H1 (cell line): ENCODE results near the gene STARD9. TPM values are rescaled to one million over a fixed set of nuclear protein-coding genes. Genes with fewer than 3 reads are reported as not detected.

Experiments used
- BCL11A ChIP-seq, 2 experiments: IDR thresholded peaks; one replicate each; pipeline ENCODE4 v1.6.1; 2011; ENCODE audit warnings: low read depth in 2 of 2, low read length in 2 of 2, mild to moderate bottlenecking in 2 of 2
- CHD1 ChIP-seq: IDR thresholded peaks from 2 replicates; pipeline ENCODE4 v1.6.1; 2012; ENCODE audit warnings: low read depth, low read length, improper control_type of control experiment
- RFX5 ChIP-seq: IDR thresholded peaks from 2 replicates; pipeline ENCODE4 v1.6.1; 2011; ENCODE audit warnings: low read depth, low read length, improper control_type of control experiment, borderline replicate concordance
- SP4 ChIP-seq: IDR thresholded peaks from 2 replicates; pipeline ENCODE4 v1.6.1; 2012; ENCODE audit warnings: low read length, inconsistent platforms
- TAF7 ChIP-seq: optimal IDR thresholded peaks from 2 replicates; pipeline ENCODE3; 2011; ENCODE audit warnings: low read depth, mild to moderate bottlenecking, inconsistent platforms, low read length, moderate library complexity, borderline replicate concordance
- polyA plus RNA-seq, 7 experiments: library from polyadenylated mRNA; depleted of rRNA in 3 of 7; stranded (reverse) in 5 of 7; unstranded in 2 of 7; fragments of >200 nt in 5 of 7; fragments of 200-250 nt in 2 of 7; gene quantifications; 1 replicate in 5 of 7; 2 replicates in 1 of 7; 4 replicates in 1 of 7; pipeline versions ENCODE4 v1.2.1 to v1.2.3, GENCODE V29; 2011 to 2013; ENCODE audit warnings: missing spikeins in 2 of 7, mixed read lengths in 2 of 7
- total RNA-seq: library from RNA; stranded (reverse); fragmentation: NEBNext Ultra II Directional; extraction: Animal tissue kit (Norgen Biotek cat#: 25700); gene quantifications from 2 replicates; pipeline ENCODE4 v1.2.1, GENCODE V29; 2021

STARD9 gene
- total and polyA plus RNA-seq, 2 of the 8 experiments (the other 6 are each of a cell fraction or from before 2014, with no cell fraction given): 2.8 to 7.0 TPM

- TF ChIP-seq TAF7 (no peak), RFX5 (no peak), BCL11A (IDR thresholded peaks at IDR 0.05; ENCODE audit: low read depth in 2 of 2, low read length in 2 of 2) (no peak), CHD1 (no peak), SP4 (no peak)
These were observed 99.1 kb downstream of the STARD9 start (continued) for GRCh38 chr15:42674472-42674871.
